ENCODE data around the gene HOXA1.

Gene HOXA1

DNA sequence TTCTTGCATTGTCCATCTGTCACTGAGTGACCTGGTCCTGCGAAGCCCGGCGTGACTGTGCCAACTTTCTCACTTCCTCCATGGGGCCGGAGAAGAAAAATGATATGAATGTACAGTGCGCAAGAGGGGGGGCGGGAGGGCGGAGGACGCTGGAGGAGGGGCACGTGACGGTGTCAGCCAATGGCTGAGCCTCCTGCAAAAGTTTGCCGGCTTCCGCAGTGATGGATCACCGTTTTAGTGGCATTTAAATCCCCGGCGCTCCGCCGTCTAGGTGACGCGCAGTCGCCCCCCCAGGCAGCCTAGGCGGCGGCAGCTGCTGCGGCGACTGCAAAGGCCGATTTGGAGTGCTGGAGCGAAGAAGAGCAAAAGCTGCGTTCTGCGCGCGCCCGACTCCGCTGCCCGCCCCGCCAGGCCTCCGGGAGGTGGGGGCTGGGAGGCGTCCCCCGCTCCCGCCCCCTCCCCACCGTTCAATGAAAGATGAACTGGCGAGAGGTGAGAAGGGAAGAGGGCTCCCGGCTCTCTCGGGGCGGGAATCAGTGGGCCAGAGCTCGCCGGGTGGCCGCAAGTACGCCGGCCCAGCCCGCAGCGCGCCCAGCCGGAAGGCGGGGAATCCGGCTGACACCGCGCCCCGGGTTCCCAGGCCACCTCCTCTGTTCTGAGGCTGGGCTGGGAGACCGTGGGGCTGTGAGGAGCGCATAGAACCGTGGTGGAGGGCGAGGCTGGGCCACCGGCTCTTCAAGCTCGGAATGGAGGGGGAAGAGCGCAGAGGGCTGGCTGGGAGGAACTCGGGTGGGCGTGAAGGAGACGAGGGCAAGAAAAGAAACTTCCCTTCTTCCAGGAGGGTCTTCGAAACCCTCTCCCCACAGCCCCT is at the start of gene HOXA1:
Gene HOXA1, minus strand, starts transcription at position 104 of the 871 bp plus-strand sequence. Its CDS starts 88 bp downstream, at position 16.
- peak; percentile 29 to 44 for DNase-seq (ENCODE audit: low read depth in 2 of 2)

DNA sequence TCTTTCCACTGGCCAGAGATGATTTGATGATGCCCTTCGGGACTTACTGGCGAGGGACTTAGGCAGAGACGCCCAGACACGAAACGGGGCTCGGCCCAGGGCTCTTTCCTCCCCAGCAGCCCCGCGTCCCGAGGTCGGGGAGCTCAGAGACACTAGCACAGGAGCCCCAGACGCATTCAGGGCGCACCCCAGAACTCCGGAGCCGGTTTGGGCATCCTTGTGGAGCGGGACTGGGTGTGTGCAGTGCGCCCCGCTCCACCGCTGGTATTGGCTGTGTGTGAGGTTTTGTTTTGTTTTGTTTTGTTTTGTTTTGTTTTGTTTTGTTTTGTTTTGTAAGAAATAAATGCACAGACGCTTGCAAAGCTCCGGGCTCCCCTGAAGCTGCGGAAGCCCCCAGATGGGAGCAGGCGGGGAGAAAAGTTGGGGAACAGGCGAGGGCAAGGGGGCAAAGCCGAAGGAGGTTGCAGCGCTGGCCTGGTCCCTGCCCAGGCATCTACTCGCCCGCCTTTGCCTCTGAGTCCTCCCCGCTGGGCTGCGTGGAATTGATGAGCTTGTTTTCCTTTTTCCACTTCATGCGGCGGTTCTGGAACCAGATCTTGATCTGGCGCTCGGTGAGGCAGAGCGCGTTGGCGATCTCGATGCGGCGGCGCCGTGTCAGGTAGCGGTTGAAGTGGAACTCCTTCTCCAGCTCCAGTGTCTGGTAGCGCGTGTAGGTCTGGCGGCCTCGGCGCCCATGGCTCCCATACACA is 49.5 kb upstream of the HOXA1 start:
- no peak for DNase-seq (ENCODE audit: low read depth in 2 of 2)

DNA sequence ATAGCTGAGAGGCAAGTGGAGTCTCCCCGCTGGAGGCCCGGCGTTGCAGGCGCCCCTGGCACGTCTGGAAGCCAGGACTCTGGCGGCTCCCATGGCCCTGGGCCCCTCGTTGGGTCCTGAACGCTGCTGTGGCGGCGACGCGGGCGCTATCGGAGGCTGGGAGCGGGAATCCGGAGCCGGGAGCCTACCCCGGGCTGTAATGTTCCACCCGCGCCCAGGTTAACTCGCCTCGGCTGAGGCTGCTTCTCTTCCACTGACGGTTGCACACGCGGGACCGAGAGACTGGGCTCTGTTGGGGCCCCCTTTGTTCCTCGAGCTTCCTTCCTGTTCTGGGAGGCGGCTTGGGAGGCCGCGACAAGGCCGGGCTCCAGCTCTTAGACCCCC is 49.0 kb upstream of the HOXA1 start:
- no peak for DNase-seq (ENCODE audit: low read depth in 2 of 2)

DNA sequence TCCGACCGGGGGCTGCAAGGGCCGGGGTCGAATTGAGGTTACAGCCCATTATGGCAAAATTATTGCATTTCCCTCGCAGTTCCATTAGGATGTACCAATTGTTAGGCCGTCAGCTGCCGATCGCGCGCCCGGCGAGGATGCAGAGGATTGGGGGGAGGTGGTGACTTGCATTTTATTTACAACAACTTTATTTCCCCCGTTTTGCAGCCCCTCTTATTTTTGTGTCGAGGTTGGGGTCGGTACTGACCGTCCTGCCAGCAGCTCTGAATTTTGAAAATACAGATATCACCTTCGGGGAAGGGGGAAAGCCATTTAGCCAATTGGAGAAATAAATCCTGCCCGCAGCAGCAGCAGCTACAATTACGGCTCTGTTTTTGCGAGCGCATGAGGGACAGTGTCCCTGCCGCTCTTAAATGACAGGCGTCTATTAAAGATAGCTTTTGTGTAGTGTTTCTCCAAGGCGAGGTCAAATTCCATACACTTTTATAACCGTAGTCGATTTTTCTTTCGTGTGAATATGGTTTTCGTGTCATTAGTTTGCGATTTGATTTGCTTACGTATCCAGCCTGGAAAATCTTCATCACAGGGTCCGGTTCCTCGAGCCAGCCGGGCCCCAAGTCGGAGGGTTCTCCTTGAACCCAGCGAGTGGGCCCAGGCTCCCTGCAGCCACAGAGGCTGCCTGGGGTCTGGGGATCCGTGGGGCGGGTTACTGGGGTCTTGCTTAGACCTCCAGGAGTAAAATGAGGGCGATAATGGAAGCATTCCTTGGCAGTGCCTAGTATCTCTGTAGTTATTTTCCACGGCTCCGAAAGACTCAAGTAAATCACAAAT is 48.4 kb upstream of the HOXA1 start:
- DNase-seq (ENCODE audit: low read depth in 2 of 2) = no peak

DNA sequence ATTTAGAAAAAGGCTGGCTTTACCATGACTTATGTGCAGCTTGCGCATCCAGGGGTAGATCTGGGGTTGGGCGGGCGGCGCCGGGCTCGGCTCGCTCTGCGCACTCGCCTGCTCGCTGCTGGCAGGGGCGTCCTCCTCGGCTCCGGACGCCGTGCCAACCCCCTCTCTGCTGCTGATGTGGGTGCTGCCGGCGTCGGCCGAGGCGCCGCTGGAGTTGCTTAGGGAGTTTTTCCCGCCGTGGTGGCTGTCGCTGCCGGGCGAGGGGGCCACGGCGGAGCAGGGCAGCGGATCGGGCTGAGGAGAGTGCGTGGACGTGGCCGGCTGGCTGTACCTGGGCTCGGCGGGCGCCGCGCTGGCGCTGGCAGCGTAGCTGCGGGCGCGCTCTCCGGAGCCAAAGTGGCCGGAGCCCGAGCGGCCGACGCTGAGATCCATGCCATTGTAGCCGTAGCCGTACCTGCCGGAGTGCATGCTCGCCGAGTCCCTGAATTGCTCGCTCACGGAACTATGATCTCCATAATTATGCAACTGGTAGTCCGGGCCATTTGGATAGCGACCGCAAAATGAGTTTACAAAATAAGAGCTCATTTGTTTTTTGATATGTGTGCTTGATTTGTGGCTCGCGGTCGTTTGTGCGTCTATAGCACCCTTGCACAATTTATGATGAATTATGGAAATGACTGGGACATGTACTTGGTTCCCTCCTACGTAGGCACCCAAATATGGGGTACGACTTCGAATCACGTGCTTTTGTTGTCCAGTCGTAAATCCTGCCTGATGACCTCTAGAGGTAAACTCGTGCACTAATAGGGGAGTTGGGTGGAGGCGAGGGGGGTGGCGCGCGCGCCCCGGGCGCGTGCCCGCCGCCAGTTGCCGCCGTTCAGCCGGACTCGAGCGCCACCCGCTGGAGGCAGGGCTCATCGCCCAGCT is 47.5 kb upstream of the HOXA1 start, which contains the start of gene HOXA5:
Gene HOXA5, minus strand, starts transcription at position 659 of the 927 bp plus-strand sequence. Its CDS starts 74 bp downstream, at position 585.
- no peak for DNase-seq (ENCODE audit: low read depth in 2 of 2)

DNA sequence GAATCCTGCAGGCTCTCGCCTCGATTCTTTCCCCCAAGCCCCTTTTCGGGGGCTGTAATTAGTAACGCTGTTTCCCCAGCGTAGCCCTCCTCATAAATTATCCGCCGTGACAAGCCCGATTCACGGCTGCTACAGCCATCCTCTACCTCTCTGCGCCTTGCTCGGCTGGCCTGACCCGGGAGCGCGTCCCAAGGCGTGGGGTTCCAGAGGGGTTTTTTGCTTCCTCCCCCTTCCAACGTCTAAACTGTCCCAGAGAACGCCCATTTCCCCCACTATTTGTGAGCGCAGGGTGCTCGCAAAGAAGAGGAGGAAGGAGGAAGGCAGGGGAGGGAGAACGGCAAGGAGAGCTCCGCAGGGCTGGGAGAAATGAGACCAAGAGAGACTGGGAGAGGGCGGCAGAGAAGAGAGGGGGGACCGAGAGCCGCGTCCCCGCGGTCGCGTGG is 46.8 kb upstream of the HOXA1 start:
- no peak for DNase-seq (ENCODE audit: low read depth in 2 of 2)

DNA sequence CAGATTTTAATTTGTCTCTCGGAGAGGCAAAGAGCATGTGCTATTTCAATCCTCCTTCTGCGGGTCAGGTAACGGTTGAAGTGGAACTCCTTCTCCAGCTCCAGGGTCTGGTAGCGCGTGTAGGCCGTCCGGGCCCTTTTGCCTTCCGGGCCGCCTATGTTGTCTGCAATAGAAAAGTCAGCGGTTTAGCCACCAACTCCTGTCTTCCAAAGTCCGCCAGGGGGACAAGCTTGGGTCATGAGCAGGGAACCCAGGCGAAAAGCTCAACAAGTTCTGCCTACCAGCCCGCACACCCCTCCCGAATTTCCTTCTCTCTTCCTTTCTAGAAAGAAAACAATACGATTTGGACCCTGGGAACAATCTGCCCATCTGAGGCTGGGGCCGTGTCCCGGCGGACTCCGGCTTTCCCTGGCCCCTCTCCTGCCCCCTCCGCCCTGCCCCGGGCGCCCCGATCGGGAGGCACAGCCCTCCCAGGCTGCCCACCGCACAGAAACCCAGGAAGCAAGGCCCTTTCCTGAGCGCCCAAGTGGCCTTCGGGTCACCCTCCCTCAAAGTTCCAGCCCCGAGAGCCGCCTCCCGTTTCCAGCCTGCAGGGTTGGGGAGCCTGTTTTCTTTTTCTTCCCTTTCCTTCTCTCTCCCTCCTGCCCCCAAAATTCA is 46.3 kb upstream of the HOXA1 start:
- DNase-seq (ENCODE audit: low read depth in 2 of 2) = no peak

DNA sequence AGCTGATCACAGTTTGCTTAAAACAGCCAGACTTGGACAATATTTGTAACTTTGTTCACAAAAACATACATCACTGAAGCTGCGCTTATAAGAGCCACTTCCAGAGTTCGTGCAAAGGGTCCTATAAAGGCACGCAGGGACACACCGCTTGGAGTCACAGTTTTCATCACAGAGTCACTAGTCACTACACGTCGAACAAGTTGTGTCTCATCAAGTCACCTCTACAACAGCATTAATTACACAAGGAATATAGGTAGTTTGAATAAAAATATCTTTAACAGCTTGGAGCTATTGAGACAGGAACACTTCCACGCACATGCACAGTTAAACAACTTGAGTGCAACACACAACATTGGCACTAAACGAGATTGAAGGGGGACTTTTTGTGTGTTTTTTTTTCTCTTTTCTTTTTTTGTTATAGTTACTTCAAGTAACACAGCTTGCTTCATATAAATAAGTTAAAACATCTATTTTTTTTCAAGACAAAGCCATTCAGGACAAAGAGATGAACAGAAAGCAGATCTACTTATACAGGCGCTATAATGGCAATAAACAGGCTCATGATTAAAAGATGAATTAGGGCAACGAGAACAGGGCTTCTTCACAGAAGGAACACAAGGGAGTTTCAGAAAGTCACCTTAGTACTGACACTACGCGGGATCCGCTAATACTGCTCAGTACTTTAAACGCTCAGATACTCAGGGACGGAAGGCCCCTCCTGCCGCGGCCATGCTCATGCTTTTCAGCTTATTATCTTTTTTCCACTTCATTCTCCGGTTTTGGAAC is 45.5 kb upstream of the HOXA1 start:
- DNase-seq (ENCODE audit: low read depth in 2 of 2) = no peak

DNA sequence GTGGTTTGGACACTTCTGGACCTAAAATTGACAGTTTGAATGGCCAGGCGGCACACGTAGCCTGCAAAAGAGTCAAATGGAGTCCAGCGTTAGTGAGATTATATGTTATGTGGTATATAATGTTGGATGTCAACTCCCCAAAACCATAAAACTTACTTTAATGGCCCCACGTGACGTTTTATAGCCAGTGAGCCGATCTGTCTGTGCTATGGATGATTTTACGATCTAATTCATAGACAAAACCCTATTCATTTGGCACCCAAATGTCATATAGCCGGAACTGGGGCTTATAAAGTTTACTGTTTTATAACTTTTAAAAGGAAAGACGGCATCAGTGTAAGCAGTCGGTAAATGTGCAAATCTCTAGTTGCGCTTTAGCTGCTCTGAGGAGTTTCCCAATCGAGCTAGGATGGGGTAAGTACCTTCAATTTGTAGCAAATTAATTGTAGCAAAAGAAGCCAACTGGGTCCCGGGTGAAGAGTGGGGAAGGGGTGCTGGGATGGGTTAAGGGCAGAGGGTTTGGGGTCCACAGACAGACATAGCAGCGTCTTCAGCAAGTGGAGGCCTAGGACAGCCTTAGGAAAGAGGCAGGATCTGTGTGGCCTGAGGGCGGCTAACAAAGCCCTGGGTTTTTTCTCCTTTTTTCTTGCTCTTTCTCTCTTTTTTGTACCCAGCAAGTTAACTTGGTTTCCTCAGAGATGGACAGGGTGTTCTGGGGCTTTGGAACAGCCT is 44.5 kb upstream of the HOXA1 start:
- no peak for DNase-seq (ENCODE audit: low read depth in 2 of 2)

DNA sequence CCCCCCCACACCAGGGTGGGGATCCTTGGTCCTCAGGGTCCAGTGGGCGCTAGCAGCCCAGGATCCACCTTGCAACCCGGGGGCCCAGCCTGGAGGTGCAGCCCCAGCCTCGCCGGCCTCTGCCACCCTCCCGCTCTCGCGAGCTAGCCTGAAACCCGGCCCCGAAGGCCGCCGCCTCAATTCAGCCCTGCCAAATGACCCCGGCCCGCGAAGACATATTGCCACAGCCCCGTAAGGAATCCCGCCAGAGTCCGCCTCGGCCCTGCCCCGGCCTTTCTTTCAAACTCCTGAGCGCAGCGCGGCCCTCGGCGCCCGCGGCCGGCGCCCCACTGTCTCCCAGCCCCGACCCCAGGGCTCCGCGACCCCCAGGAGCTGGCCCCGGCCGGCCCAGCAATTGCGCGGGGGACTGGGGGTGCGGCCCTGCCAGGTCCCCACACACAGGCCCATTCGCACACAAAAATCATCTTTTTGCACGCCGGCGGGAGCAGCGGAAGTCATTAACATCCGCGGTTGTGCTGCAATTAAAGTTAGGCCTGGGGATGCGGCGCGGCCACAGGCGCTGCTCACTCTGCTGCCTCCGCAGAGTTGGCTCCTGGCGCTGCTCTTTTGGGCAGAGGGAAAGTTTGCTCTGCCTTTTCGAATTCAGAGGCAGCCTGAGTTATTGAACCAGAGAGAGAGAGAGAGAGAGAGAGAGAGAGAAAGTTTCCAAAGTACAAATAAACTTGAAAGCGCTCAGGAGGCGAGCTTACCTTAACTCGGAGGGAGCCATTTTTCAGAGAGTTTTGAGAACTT is 43.7 kb upstream of the HOXA1 start:
- no peak for DNase-seq (ENCODE audit: low read depth in 2 of 2)

DNA sequence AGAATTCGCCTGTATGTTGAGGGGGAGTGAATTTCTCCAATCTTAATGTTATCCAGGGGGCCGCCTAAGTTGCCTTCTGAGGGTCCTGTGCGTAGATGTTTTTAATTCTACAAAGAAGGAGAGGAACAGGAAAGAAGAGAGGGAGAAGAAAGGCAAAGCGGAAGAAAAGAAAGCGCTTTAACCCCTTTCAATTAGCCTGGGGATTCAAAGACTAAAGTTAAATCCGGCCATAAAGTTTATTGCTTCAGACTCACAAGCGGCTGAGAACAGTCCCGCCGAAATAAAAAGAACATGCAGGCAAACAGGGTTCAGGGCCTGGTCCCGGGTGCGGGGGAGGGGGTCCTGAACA is 43.2 kb upstream of the HOXA1 start:
- no peak for DNase-seq (ENCODE audit: low read depth in 2 of 2)

DNA sequence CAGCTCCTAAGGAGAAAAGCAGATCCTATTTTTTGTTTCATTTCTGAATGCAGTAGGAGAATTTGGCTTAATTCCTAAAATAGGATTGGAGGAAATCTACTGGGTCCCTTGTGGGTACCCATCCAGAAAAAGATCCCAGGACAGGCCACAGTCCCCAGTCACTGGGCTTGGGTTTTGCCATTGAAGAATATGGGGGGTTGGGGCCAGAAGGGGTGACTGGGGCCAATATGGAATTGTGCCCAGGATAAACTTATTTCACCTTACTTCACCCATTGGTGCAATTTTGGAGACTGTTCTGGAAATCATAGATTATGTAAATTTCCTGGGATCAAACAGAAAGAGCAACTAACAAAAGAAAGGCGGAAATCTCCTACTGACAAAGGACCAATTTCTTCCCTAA is 42.7 kb upstream of the HOXA1 start:
- DNase-seq (ENCODE audit: low read depth in 2 of 2) = no peak

DNA sequence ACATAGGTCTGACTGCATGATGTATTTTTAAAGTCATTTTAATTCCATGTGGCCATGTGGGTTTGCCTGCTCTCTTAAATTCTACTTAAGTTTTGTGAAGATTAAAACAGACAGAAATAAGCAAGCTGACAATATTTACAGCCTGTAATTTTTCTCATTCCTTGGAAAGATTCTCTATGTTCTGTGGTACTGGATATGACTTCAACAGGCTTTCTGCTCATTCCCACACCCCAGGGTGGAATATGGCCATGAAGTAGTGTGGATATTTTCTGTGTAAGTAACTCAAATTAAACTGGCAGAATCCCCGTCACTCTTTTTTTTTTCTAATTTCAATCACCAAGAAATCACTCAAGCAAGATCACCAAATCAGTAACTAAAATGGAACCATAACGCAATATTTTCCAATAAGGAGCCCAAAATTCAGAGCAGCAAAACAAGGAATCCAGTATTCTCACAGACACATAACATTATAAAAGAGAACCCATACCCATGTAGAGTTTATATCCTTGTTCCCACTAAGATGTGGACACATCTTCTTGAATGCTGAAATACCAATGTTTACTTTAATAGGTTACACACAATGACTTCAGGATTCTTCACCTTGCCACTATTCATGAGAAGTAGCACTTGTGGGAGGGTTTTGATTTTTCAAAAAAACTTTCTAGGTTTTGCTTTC is 42.0 kb upstream of the HOXA1 start:
- no peak for DNase-seq (ENCODE audit: low read depth in 2 of 2)

DNA sequence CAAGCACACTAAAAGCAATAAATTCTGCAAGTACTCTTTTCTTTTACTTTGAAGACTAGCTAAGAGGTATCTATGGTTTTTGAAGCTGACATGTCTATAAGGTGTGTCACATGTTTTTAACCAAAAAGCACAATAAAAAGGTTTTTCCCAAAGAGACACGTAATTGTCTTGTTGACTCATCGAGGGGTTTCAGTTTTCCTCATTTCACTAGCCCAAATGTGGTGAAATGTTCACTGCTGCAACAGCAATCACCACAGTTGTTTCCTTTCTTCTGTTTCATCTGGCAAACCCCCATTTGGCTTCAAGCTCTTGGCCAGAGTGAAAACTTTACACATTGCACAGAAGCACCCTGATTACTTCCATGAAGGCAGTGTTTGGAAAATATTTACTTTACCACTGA is 38.6 kb upstream of the HOXA1 start:
- DNase-seq (ENCODE audit: low read depth in 2 of 2) = no peak

DNA sequence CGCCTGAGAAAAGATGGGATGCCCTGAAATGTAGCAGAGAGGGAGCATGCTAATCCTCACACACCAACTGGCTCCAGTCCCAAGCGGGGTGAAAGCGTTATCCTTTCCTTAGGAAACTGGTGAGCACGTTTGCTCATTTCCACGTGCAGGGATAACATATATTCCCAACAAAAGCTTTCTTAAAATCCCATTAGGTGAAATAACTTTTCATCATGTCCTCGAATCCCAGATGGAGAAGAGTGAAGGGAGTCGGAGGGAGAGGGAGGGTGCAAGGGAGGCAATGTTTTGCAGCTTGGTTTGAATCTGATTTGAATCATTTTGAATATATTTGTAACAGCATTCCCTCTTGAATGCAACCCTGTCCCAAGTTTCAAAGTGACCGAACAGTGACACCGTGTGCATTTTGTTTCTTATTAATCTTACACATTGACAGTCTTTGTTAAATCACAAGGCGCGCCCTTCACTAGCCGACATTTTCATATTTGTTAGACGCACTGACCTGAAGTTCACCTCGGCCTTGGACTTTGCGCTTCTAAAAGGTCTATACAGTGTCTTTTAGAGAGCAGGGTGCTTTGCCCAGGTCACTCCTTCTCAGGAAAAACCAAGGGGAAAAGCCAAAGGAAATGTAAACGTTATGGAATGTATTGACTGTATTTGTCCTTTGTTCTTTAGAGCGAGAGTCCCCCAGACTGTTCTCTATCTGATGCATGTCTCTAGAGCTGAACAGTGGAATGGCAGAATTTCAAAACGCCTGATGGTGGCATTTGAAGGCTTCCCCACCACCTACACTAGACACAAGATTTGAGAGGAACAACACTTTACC is 37.8 kb upstream of the HOXA1 start:
- no peak for DNase-seq (ENCODE audit: low read depth in 2 of 2)

DNA sequence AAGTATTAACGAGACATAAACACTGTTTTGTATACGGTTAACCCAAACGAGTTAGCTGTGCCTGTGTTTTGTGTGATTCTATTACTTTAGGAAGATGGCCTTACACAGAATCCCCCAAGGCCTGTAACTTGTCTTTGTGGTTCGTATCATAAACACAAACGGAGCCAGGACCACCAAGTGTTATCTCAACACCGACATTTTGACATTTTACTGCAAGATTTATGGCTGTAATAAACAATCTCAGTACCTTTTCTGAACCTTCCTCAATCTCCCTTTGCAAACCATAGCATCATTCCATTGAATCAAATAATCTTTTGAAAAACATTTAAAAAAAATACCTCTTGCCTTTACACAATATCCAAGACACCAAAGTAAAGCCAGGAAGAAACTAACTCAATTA is 37.2 kb upstream of the HOXA1 start:
- DNase-seq (ENCODE audit: low read depth in 2 of 2) = no peak

DNA sequence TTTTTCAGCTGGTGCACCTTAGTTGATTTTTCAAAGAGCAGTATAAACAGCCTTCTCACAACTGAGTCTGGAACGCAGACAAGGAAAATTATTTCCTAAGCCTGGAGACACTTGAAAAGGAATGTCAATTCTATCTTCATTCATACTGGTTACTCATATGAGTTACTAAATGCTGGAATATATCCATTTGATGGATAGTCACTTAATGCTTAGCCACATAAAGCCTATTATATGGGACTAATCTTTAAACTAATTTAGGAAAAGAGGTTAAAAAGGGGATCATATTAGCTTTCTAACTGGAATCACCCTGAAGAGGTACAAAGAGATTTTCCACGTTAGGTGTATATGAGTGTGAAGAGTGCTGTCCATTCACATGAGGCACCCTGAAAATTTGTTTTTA is 36.4 kb upstream of the HOXA1 start:
- no peak for DNase-seq (ENCODE audit: low read depth in 2 of 2)

Data from activated CD4-positive, alpha-beta T cell treated with anti-CD3 and anti-CD28 coated beads for 24 hours (primary cell).